Measurements from ENCODE around the gene HDAC4. TPM values are rescaled to one million over a fixed set of nuclear protein-coding genes. Genes with fewer than 3 reads are reported as not detected.

Gene HDAC4
- total RNA-seq, 1 experiment from 2014 or later, result 32.0 TPM

DNA sequence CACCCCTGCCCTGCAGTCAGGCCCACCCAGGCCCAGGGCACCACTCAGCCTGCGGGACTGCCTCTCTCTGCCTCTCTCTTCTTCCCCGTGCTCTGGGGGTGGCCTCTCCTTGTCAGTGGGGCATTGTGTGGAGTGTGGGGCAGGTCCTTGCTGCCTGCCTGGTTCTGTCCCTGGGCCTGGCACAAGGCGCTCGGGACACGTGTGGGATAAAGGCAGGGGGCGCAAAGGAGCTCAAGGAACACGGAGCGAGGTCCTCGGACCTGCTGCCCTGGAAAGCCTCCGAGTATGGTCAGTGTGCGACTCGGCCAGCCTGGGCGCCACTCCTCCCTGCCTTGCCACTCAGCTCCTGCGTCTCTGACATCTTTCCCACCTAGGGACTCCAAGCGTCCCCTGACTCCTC, 262.2 kb downstream of the HDAC4 start:
- Histone ChIP-seq H3K79me2 (ENCODE audit: insufficient read depth, low read length) (no peaks in the 10 kb centered on the region), H4K5ac (ENCODE audit: insufficient read length, low read depth, low read length) (no peak overlapping the region), H3K14ac (ENCODE audit: insufficient read depth, low read length) (no peak overlapping the region; the same call in 1 of the 2 replicates), H3K27me3 (ENCODE audit: insufficient read depth, low read length) (no peaks in the 10 kb centered on the region), H3K9me3 (ENCODE audit: control insufficient read depth, low read depth, low read length) (no peaks in the 10 kb centered on the region), H3K4me1 (ENCODE audit: insufficient read depth, low read length) (no peaks in the 10 kb centered on the region), H2AK5ac (ENCODE audit: insufficient read length, low read length) (no peak overlapping the region), H4K20me1 (ENCODE audit: control insufficient read depth, insufficient read depth, insufficient read length) (no peaks in the 10 kb centered on the region), H3K18ac (ENCODE audit: insufficient read length, low read depth, low read length) (no peak overlapping the region), H3K27ac (ENCODE audit: insufficient read length, low read depth, low read length) (no peak overlapping the region), H2BK12ac (ENCODE audit: insufficient read length, low read depth, low read length) (no peak overlapping the region), H4K91ac (ENCODE audit: insufficient read length, low read depth, low read length) (no peak overlapping the region), H2AFZ (ENCODE audit: low read length) (no peak overlapping the region), H3K4me2 (ENCODE audit: insufficient read depth, insufficient read length, low read length) (no peak overlapping the region), H2BK20ac (ENCODE audit: low read depth, low read length, poor library complexity, severe bottlenecking) (no peak overlapping the region), H3K23me2 (ENCODE audit: insufficient read length, low read depth, low read length, poor library complexity, severe bottlenecking) (no peaks in the 10 kb centered on the region), H3K23ac (ENCODE audit: insufficient read length, low read depth, low read length) (no peak overlapping the region), H4K8ac (replicated peaks; ENCODE audit: insufficient read length, low read depth, low read length) (no peak overlapping the region), H3T11ph (ENCODE audit: low read length) (no peak overlapping the region), H3K4ac (ENCODE audit: low read depth, low read length) (no peak overlapping the region), H2BK15ac (ENCODE audit: low read depth, low read length) (no peak overlapping the region), H3K79me1 (ENCODE audit: insufficient read depth, low read depth, low read length, poor library complexity, severe bottlenecking) (no peaks in the 10 kb centered on the region), H2BK120ac (ENCODE audit: low read depth, low read length, poor library complexity, severe bottlenecking) (no peak overlapping the region), H2BK5ac (ENCODE audit: insufficient read length, low read length) (no peak overlapping the region), H3K9ac (ENCODE audit: extremely low read depth, insufficient read length, low read length) (no peak overlapping the region), H3K56ac (ENCODE audit: insufficient read length, low read depth, low read length) (no peak overlapping the region)
- peak; percentile 41; the same call in 2 of the 3 replicates for TF ChIP-seq CTCF (conservative IDR thresholded peaks at IDR 0.05)
- H3K4me3 Mint-ChIP-seq, result no peak overlapping the region
- DNase-seq, result peak; percentile 62
- no CpG with 5 or more reads among the region's 15 CpGs for WGBS (ENCODE audit: extremely low coverage, insufficient read length, low lambda C conversion rate)
- peak overlapping the region in 1 of 3 experiments; percentile 64; a peak in 2 of 7 replicates for H3K27ac Mint-ChIP-seq
- peaks cover 23 to 53% (median 40%) of the 10 kb centered on the region in 3 experiments; a peak in 6 of 7 replicates for H3K36me3 Mint-ChIP-seq (ENCODE audit: insufficient read depth in 1 of 3, low read depth in 3 of 3)
- H3K27me3 Mint-ChIP-seq (ENCODE audit: low read depth), result no peaks in the 10 kb centered on the region
- H3K4me1 Mint-ChIP-seq, result no peaks in the 10 kb centered on the region
- no peaks in the 10 kb centered on the region for H3K9me3 Mint-ChIP-seq
